B cell (primary cell): ENCODE results near the gene CCDC83. TPM values are rescaled to one million over a fixed set of nuclear protein-coding genes. Genes with fewer than 3 reads are reported as not detected.

Experiments
- ATAC-seq: fragments of 200-7000 bp; cut with Tn5 transposase; one replicate; pipeline ENCODE4 v1.10.0; 2021; ENCODE audit warnings: low read depth, mild to moderate bottlenecking, moderate number of reproducible peaks, moderate library complexity
- CTCF ChIA-PET: fragments of 350-600 bp; sonication (Branson Sonifier 250); formaldehyde crosslinking; loops from one replicate; lab custom pipeline; 2021; ENCODE audit warnings: antibody characterized with exemption, inconsistent platforms; lab: Charles Lee
- POLR2A ChIA-PET: fragments of 350-600 bp; sonication (Branson Sonifier 250); formaldehyde crosslinking; loops from one replicate; lab custom pipeline; 2021; ENCODE audit warnings: antibody characterized with exemption; lab: Charles Lee
- DNase-seq: peaks from one replicate; pipeline ENCODE4 v3.0.0; 2013
- H2AFZ ChIP-seq: 2 replicates; pipeline ENCODE4 v1.6.1; 2012; ENCODE audit warnings: mild to moderate bottlenecking, low read depth, low read length; ENCODE audit not compliant: insufficient read depth, poor library complexity, severe bottlenecking
- H3K27ac ChIP-seq, 2 donors: 1 replicate in 1 of 2; 2 replicates in 1 of 2; pipeline ENCODE4 v1.5.1; 2012 to 2013; ENCODE audit warnings: low read length in 2 of 2, mild to moderate bottlenecking in 2 of 2, moderate library complexity in 1 of 2
- H3K27me3 ChIP-seq, 4 experiments: fragments of 200-600 bp in 1 of 4; sonication (generic) in 1 of 4; replicated peaks in 1 of 4; 1 replicate in 2 of 4; 2 replicates in 2 of 4; pipeline versions ENCODE4 v1.6.1 to v1.7.0; 2013 to 2016; ENCODE audit warnings: low read length in 3 of 4, mild to moderate bottlenecking in 2 of 4, mixed read lengths in 1 of 4, moderate library complexity in 1 of 4; ENCODE audit not compliant: insufficient read depth in 4 of 4, control insufficient read depth in 3 of 4; ENCODE audit errors: control extremely low read depth in 1 of 4
- H3K36me3 ChIP-seq, 2 experiments: replicated peaks in 1 of 2; 1 replicate in 1 of 2; 2 replicates in 1 of 2; pipeline versions ENCODE4 v1.6.1 to v1.7.1; 2013; ENCODE audit warnings: low read length in 1 of 2; ENCODE audit not compliant: insufficient read depth in 2 of 2, control insufficient read depth in 1 of 2; ENCODE audit errors: control extremely low read depth in 1 of 2, extremely low read depth in 1 of 2
- H3K4me1 ChIP-seq, 2 donors: fragments of 200-600 bp in 1 of 2; sonication (generic) in 1 of 2; 1 replicate in 1 of 2; 2 replicates in 1 of 2; pipeline versions ENCODE4 v1.5.1 to v1.6.1; 2013 to 2017; ENCODE audit warnings: low read length in 2 of 2; ENCODE audit not compliant: control insufficient read depth in 2 of 2, insufficient read depth in 2 of 2
- H3K4me2 ChIP-seq: replicated peaks from 2 replicates; pipeline ENCODE3; 2012; ENCODE audit warnings: mild to moderate bottlenecking, low read depth, low read length; ENCODE audit not compliant: poor library complexity, severe bottlenecking
- H3K4me3 ChIP-seq, 5 experiments: fragments of 200-600 bp in 1 of 5; sonication (generic) in 1 of 5; 1 replicate in 3 of 5; 2 replicates in 2 of 5; pipeline versions ENCODE4 v1.5.1 to v1.7.0; 2011 to 2016; ENCODE audit warnings: low read length in 4 of 5, mild to moderate bottlenecking in 4 of 5, low read depth in 2 of 5, control low read depth in 1 of 5, moderate library complexity in 1 of 5; ENCODE audit not compliant: insufficient read depth in 1 of 5; ENCODE audit errors: control extremely low read depth in 1 of 5, extremely low read depth in 1 of 5
- H3K79me2 ChIP-seq: fragments of 200-600 bp; sonication (generic); one replicate; pipeline ENCODE4 v1.6.0; 2016; ENCODE audit warnings: low read length; ENCODE audit not compliant: control insufficient read depth, insufficient read depth
- H3K9ac ChIP-seq: fragments of 200-600 bp; sonication (generic); 2 replicates; pipeline ENCODE4 v1.6.1; 2017; ENCODE audit warnings: mild to moderate bottlenecking, low read length, moderate library complexity
- H3K9me3 ChIP-seq, 3 donors: one replicate each; pipeline versions ENCODE4 v1.6.1 to v1.7.1; 2013; ENCODE audit warnings: low read length in 2 of 3; ENCODE audit not compliant: control insufficient read depth in 2 of 3, insufficient read depth in 1 of 3; ENCODE audit errors: control extremely low read depth in 1 of 3
- H4K20me1 ChIP-seq: 2 replicates; pipeline ENCODE4 v1.6.0; 2012; ENCODE audit warnings: mild to moderate bottlenecking, low read length; ENCODE audit not compliant: insufficient read depth, control insufficient read depth, poor library complexity, severe bottlenecking
- H3K27ac Mint-ChIP-seq: one replicate; pipeline ENCODE4 v1.8.0; 2021; ENCODE audit warnings: mixed read lengths
- H3K27me3 Mint-ChIP-seq: one replicate; pipeline ENCODE4 v1.8.0; 2021; ENCODE audit warnings: mixed read lengths
- H3K4me1 Mint-ChIP-seq: one replicate; pipeline ENCODE4 v1.8.0; 2021; ENCODE audit warnings: mixed read lengths
- H3K4me3 Mint-ChIP-seq: one replicate; pipeline ENCODE4 v1.8.0; 2021; ENCODE audit warnings: mixed read lengths
- H3K9me3 Mint-ChIP-seq: one replicate; pipeline ENCODE4 v1.8.0; 2022; ENCODE audit warnings: mixed read lengths; ENCODE audit not compliant: insufficient read depth
- EZH2 ChIP-seq: IDR thresholded peaks from 2 replicates; pipeline ENCODE4 v1.6.1; 2012; ENCODE audit warnings: borderline replicate concordance, low read depth, mild to moderate bottlenecking, moderate library complexity, low read length; ENCODE audit not compliant: insufficient read depth, poor library complexity, severe bottlenecking
- WGBS: methylation state at CpG from one replicate; pipeline ENCODE4 v1.1.5; 2013; ENCODE audit warnings: missing lambda C conversion rate; ENCODE audit not compliant: insufficient coverage; 5-methylcytosine and 5-hydroxymethylcytosine counted together
- intact Hi-C: fragments of 100-400 bp; cut with micrococcal nuclease; formaldehyde crosslinking; loops from one replicate; pipeline ENCODE4 v1.10.0; 2022
- polyA plus RNA-seq: library from polyadenylated mRNA; depleted of rRNA; stranded (reverse); fragments of >200 nt; gene quantifications from 2 replicates; pipeline ENCODE4 v1.2.3, GENCODE V29; 2012
- total RNA-seq, 2 donors: library from RNA; stranded (reverse); fragments of 120-200 nt in 1 of 2; gene quantifications; 1 replicate in 1 of 2; 2 replicates in 1 of 2; pipeline versions ENCODE4 v1.2.3 to v1.2.4, GENCODE V29; 2013 to 2022
- TF ChIP-seq, protein P1 (sequence below): fragments of 200-600 bp; IDR thresholded peaks from one replicate; pipeline ENCODE4 v1.8.0; 2022; ENCODE audit warnings: antibody characterized with exemption, mild to moderate bottlenecking

The CCDC83 gene
- total and polyA plus RNA-seq, 2 donors (not counting 1 experiment from before 2014, with no cell fraction given), result not detected

GRCh38 chr11:85935751-85936150 is 80.6 kb downstream of the CCDC83 start:
- DNase-seq (no peak), ATAC-seq (no peak)
- H3K4me2 ChIP-seq, result no peak overlapping the region
- TF ChIP-seq, protein P1, sequence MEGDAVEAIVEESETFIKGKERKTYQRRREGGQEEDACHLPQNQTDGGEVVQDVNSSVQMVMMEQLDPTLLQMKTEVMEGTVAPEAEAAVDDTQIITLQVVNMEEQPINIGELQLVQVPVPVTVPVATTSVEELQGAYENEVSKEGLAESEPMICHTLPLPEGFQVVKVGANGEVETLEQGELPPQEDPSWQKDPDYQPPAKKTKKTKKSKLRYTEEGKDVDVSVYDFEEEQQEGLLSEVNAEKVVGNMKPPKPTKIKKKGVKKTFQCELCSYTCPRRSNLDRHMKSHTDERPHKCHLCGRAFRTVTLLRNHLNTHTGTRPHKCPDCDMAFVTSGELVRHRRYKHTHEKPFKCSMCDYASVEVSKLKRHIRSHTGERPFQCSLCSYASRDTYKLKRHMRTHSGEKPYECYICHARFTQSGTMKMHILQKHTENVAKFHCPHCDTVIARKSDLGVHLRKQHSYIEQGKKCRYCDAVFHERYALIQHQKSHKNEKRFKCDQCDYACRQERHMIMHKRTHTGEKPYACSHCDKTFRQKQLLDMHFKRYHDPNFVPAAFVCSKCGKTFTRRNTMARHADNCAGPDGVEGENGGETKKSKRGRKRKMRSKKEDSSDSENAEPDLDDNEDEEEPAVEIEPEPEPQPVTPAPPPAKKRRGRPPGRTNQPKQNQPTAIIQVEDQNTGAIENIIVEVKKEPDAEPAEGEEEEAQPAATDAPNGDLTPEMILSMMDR, result no peak
- no peak for TF ChIP-seq EZH2
- ChIA-PET POLR2A (no interaction called here), CTCF (no interaction called here)
- H4K20me1 ChIP-seq, result no peaks in the 10 kb centered on the region
- no peaks in the 10 kb centered on the region for H3K79me2 ChIP-seq
- H3K27ac Mint-ChIP-seq, result no peak overlapping the region
- WGBS, result 98% methylated on average over 10 of the region's 10 CpGs
- intact Hi-C loops, result no loop called here
- H3K9me3 Mint-ChIP-seq, result no peaks in the 10 kb centered on the region
- H3K27me3 ChIP-seq, result no peaks in the 10 kb centered on the region
- H3K9me3 ChIP-seq, result peaks cover 0 to 15% (median 0%) of the 10 kb centered on the region in 3 donors
- no peaks in the 10 kb centered on the region for H3K27me3 Mint-ChIP-seq
- no peaks in the 10 kb centered on the region for H3K4me1 ChIP-seq
- H3K4me1 Mint-ChIP-seq, result no peaks in the 10 kb centered on the region
- H3K4me3 Mint-ChIP-seq, result no peak overlapping the region
- no peaks in the 10 kb centered on the region for H3K36me3 ChIP-seq
- no peak overlapping the region for H3K9ac ChIP-seq
- H2AFZ ChIP-seq, result no peak overlapping the region
- H3K4me3 ChIP-seq, result no peak overlapping the region
- H3K27ac ChIP-seq, result no peak overlapping the region

- H3K27ac Mint-ChIP-seq, result no peak overlapping the region
- ChIA-PET CTCF (no interaction called here), POLR2A (no interaction called here)
- H3K9me3 Mint-ChIP-seq, result no peaks in the 10 kb centered on the region
- ATAC-seq (no peak), DNase-seq (no peak)
- Histone ChIP-seq H3K79me2 (no peaks in the 10 kb centered on the region), H3K9ac (no peak overlapping the region), H2AFZ (no peak overlapping the region), H4K20me1 (no peaks in the 10 kb centered on the region), H3K4me1 (no peaks in the 10 kb centered on the region), H3K9me3 (peaks cover 0 to 15% (median 0%) of the 10 kb centered on the region in 3 donors), H3K36me3 (no peaks in the 10 kb centered on the region), H3K4me2 (no peak overlapping the region), H3K27me3 (no peaks in the 10 kb centered on the region), H3K4me3 (no peak overlapping the region), H3K27ac (no peak overlapping the region)
- intact Hi-C loops, result no loop called here
- H3K4me3 Mint-ChIP-seq, result no peak overlapping the region
- H3K4me1 Mint-ChIP-seq, result no peaks in the 10 kb centered on the region
- TF ChIP-seq, protein P1, result no peak
- no peak for TF ChIP-seq EZH2
- H3K27me3 Mint-ChIP-seq, result no peaks in the 10 kb centered on the region
- WGBS, result 100% methylated on average over 1 of the region's 1 CpG
Observed at GRCh38 chr11:85937835-85938234, 82.7 kb downstream of the CCDC83 start.
